Kidney (tissue), 14 donors: ENCODE results near the gene FOXB1. TPM values are rescaled to one million over a fixed set of nuclear protein-coding genes. Genes with fewer than 3 reads are reported as not detected.

Source experiments
- DNase-seq, 5 donors: peaks; one replicate each; pipeline ENCODE4 v3.0.0-alpha.2; 2013 to 2020
- FAIRE-seq: peaks from 2 replicates; lab custom pipeline; 2012; peaks lifted over from hg19 to GRCh38; lab: Jason Lieb, UNC
- H3K27ac ChIP-seq, 2 donors: one replicate each; pipeline ENCODE4 v1.7.0; 2013; ENCODE audit warnings: low read depth in 2 of 2, low read length in 2 of 2, inconsistent platforms in 1 of 2
- H3K27me3 ChIP-seq: one replicate; pipeline ENCODE4 v1.7.1; 2013; ENCODE audit warnings: low read length, inconsistent platforms; ENCODE audit not compliant: control insufficient read depth, insufficient read depth
- H3K36me3 ChIP-seq, 3 donors: one replicate each; pipeline versions ENCODE4 v1.7.0 to v1.7.1; 2013; ENCODE audit warnings: low read length in 3 of 3, control low read depth in 1 of 3, inconsistent platforms in 1 of 3; ENCODE audit not compliant: insufficient read depth in 3 of 3, control insufficient read depth in 2 of 3
- H3K4me1 ChIP-seq, 3 donors: one replicate each; pipeline versions ENCODE4 v1.7.0 to v1.7.1; 2013; ENCODE audit warnings: low read length in 3 of 3, inconsistent platforms in 1 of 3, low read depth in 1 of 3; ENCODE audit not compliant: control insufficient read depth in 2 of 3, insufficient read depth in 2 of 3
- H3K4me3 ChIP-seq, 3 donors: one replicate each; pipeline versions ENCODE4 v1.7.0 to v1.8.1; 2013; ENCODE audit warnings: low read length in 3 of 3, control low read depth in 1 of 3, inconsistent platforms in 1 of 3
- H3K9ac ChIP-seq, 3 donors: one replicate each; pipeline versions ENCODE4 v1.7.0 to v1.7.1; 2013; ENCODE audit warnings: low read length in 3 of 3, control low read depth in 1 of 3, inconsistent platforms in 1 of 3
- H3K9me3 ChIP-seq, 3 donors: one replicate each; pipeline versions ENCODE4 v1.7.0 to v1.7.1; 2013; ENCODE audit warnings: low read length in 3 of 3, control low read depth in 1 of 3, inconsistent platforms in 1 of 3; ENCODE audit not compliant: control insufficient read depth in 2 of 3, insufficient read depth in 1 of 3
- intact Hi-C: fragments of 100-400 bp; cut with DNase I; formaldehyde crosslinking; loops from one replicate; pipeline ENCODE4 v1.11.1; 2022
- polyA plus RNA-seq: library from polyadenylated mRNA; stranded (reverse); fragments of 350-450 nt; fragmentation: Illumina TruSeq; extraction: RNeasy Lipid Tissue Mini Kit (QIAGEN cat#74804); gene quantifications from one replicate; pipeline ENCODE4 v1.2.3, GENCODE V29; 2014; ENCODE audit warnings: low read depth, low replicate concordance; ENCODE audit not compliant: insufficient read depth
- total RNA-seq: library from RNA; stranded (reverse); fragmentation: NEBNext Ultra II Directional; extraction: Animal tissue kit (Norgen Biotek cat#: 25700); gene quantifications from one replicate; pipeline ENCODE4 v1.2.1, GENCODE V29; 2021
- TF ChIP-seq, protein P1 (sequence below): IDR thresholded peaks from 3 replicates; pipeline ENCODE4 v1.5.1; 2012; ENCODE audit warnings: mild to moderate bottlenecking, moderate library complexity, borderline replicate concordance; ENCODE audit not compliant: insufficient read depth; ENCODE audit errors: extremely low read depth
- donor health status: control.
- donor health status: control.
- donor health status: control.
- donor health status: control.
- donor health status: control.
- donor health status: DM: yes; HTN: yes; CAD: no.
- donor health status: Normal renal cell carcinoma (clear cell type).

FOXB1 gene
- total and polyA plus RNA-seq, 2 donors from 2014 or later, result not detected

DNA sequence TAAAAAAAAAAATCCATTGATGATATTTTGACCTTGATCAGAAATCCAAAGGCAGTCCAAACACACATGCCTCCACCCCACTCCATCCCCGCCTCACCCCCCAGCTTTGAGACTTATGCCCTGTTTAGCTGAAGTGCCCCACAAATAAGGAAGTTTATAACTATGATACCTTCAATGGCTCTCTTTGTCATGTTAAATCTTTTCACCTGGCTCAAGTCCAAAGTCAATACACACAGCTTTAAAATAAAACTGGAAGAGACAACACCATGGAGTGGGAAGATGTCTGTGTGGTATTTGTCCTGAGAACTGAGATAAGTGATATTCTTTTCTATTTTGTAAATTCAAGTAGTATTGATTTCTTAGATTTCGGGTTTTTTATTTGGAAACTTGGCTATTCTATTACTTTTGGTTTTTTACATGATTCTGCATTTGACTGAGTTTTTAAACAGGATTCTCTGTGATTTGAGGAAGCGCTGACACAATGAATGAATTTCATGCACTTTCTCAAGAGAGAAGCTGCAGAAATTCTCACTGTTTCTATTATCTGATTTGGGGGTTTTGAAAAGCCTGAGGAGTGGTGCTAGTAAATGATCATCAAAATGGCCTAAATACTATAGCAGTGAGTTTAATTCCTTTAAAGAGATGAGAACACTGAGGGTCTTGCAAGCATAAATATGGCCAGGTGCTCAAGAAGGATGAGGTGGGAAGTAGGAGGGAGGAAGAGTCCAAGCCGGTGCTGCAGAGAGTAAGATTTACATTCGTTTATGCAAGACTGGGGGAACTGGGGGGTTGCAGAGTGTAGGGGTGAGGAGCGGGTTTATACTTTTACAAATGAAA, 5.2 kb downstream of the FOXB1 start:
- intact Hi-C loops, result no loop called here
- TF ChIP-seq, protein P1, sequence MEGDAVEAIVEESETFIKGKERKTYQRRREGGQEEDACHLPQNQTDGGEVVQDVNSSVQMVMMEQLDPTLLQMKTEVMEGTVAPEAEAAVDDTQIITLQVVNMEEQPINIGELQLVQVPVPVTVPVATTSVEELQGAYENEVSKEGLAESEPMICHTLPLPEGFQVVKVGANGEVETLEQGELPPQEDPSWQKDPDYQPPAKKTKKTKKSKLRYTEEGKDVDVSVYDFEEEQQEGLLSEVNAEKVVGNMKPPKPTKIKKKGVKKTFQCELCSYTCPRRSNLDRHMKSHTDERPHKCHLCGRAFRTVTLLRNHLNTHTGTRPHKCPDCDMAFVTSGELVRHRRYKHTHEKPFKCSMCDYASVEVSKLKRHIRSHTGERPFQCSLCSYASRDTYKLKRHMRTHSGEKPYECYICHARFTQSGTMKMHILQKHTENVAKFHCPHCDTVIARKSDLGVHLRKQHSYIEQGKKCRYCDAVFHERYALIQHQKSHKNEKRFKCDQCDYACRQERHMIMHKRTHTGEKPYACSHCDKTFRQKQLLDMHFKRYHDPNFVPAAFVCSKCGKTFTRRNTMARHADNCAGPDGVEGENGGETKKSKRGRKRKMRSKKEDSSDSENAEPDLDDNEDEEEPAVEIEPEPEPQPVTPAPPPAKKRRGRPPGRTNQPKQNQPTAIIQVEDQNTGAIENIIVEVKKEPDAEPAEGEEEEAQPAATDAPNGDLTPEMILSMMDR, result no peak
- no peak overlapping the region for H3K9ac ChIP-seq
- peaks cover 0 to 14% (median 0%) of the 10 kb centered on the region in 3 donors for H3K4me1 ChIP-seq
- peaks cover 67% of the 10 kb centered on the region for H3K27me3 ChIP-seq
- DNase-seq (peak in 1 of 5 donors; percentile 34), FAIRE-seq (no peak)
- no peaks in the 10 kb centered on the region for H3K36me3 ChIP-seq
- no peaks in the 10 kb centered on the region for H3K9me3 ChIP-seq
- no peak overlapping the region for H3K4me3 ChIP-seq
- no peak overlapping the region for H3K27ac ChIP-seq

- Histone ChIP-seq H3K4me3 (no peak overlapping the region), H3K9ac (no peak overlapping the region), H3K27ac (no peak overlapping the region), H3K9me3 (no peaks in the 10 kb centered on the region), H3K27me3 (peaks cover 68% of the 10 kb centered on the region), H3K36me3 (no peaks in the 10 kb centered on the region), H3K4me1 (peaks cover 0 to 9% (median 0%) of the 10 kb centered on the region in 3 donors)
- TF ChIP-seq, protein P1, result no peak
- intact Hi-C loops, result no loop called here
- FAIRE-seq (no peak), DNase-seq (peak in 1 of 5 donors; percentile 22)
Observed at GRCh38 chr15:60009980-60010732, 6.0 kb downstream of the FOXB1 start.

GRCh38 chr15:60010858-60011257, 6.7 kb downstream of the FOXB1 start:
- no peak for FAIRE-seq
- Histone ChIP-seq H3K27me3 (peaks cover 68% of the 10 kb centered on the region), H3K9me3 (no peaks in the 10 kb centered on the region), H3K4me3 (no peak overlapping the region), H3K27ac (no peak overlapping the region), H3K36me3 (no peaks in the 10 kb centered on the region), H3K4me1 (peaks cover 0 to 3% (median 0%) of the 10 kb centered on the region in 3 donors), H3K9ac (no peak overlapping the region)
- intact Hi-C loops, result no loop called here
- no peak for DNase-seq
- TF ChIP-seq, protein P1, result no peak
